Type B pancreatic cell (in vitro differentiated cells): ENCODE results near the gene ZNF837. TPM values are rescaled to one million over a fixed set of nuclear protein-coding genes. Genes with fewer than 3 reads are reported as not detected.
A peak's percentile ranks its signal among the peaks of the same experiment; 100 is the strongest.
"Not testable (repeated sequence)": the region's sequence is repeated elsewhere in the genome, so short reads cannot be mapped to it uniquely, and the experiment has no call there.

Experiments used
- DNase-seq: peaks from one replicate; pipeline ENCODE4 v3.0.0; 2021; ENCODE audit warnings: mixed read lengths; ENCODE audit not compliant: unreplicated experiment; ENCODE audit errors: extremely low spot score
- H3K27ac Mint-ChIP-seq: 2 replicates; pipeline ENCODE4 v1.8.0; 2021; ENCODE audit warnings: mild to moderate bottlenecking, mixed read lengths
- H3K27me3 Mint-ChIP-seq: 2 replicates; pipeline ENCODE4 v1.8.0; 2021; ENCODE audit warnings: mixed read lengths
- H3K36me3 Mint-ChIP-seq: 2 replicates; pipeline ENCODE4 v1.8.0; 2021; ENCODE audit warnings: mixed read lengths
- H3K4me1 Mint-ChIP-seq: one replicate; pipeline ENCODE4 v1.8.0; 2021; ENCODE audit warnings: mixed read lengths; ENCODE audit not compliant: unreplicated experiment
- H3K4me3 Mint-ChIP-seq: 2 replicates; pipeline ENCODE4 v1.8.0; 2021; ENCODE audit warnings: mild to moderate bottlenecking, mixed read lengths
- H3K9me3 Mint-ChIP-seq: 2 replicates; pipeline ENCODE4 v1.8.0; 2021; ENCODE audit warnings: mixed read lengths
- total RNA-seq: library from RNA; stranded (reverse); gene quantifications from 2 replicates; pipeline ENCODE4 v1.2.1, GENCODE V29; 2021; ENCODE audit warnings: low replicate concordance
- TF ChIP-seq, protein P1 (sequence below): fragments of 200-600 bp; sonication (generic); conservative IDR thresholded peaks from 2 replicates; pipeline ENCODE4 v1.5.0; 2021; ENCODE audit warnings: antibody characterized with exemption, mild to moderate bottlenecking

The ZNF837 gene
- total RNA-seq, 1 donor from 2014 or later = 2.8 TPM

GRCh38 chr19:58409010-58409790, 28.4 kb upstream of the ZNF837 start:
- peaks cover 8% of the 10 kb centered on the region for H3K36me3 Mint-ChIP-seq
- H3K27ac Mint-ChIP-seq = peak overlapping the region; percentile 80
- H3K4me3 Mint-ChIP-seq = peak overlapping the region; percentile 95
- no peak for DNase-seq
- peaks cover 17% of the 10 kb centered on the region for H3K4me1 Mint-ChIP-seq
- no peaks in the 10 kb centered on the region for H3K9me3 Mint-ChIP-seq
- TF ChIP-seq, protein P1, sequence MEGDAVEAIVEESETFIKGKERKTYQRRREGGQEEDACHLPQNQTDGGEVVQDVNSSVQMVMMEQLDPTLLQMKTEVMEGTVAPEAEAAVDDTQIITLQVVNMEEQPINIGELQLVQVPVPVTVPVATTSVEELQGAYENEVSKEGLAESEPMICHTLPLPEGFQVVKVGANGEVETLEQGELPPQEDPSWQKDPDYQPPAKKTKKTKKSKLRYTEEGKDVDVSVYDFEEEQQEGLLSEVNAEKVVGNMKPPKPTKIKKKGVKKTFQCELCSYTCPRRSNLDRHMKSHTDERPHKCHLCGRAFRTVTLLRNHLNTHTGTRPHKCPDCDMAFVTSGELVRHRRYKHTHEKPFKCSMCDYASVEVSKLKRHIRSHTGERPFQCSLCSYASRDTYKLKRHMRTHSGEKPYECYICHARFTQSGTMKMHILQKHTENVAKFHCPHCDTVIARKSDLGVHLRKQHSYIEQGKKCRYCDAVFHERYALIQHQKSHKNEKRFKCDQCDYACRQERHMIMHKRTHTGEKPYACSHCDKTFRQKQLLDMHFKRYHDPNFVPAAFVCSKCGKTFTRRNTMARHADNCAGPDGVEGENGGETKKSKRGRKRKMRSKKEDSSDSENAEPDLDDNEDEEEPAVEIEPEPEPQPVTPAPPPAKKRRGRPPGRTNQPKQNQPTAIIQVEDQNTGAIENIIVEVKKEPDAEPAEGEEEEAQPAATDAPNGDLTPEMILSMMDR = no peak
- no peaks in the 10 kb centered on the region for H3K27me3 Mint-ChIP-seq

- H3K4me3 Mint-ChIP-seq = peak within 1 kb of the TSS; percentile 95
- H3K9me3 Mint-ChIP-seq = no peaks in the 10 kb centered on the region
- peaks cover 8% of the 10 kb centered on the region for H3K36me3 Mint-ChIP-seq
- TF ChIP-seq, protein P1 = no peak
- H3K27ac Mint-ChIP-seq = peak within 1 kb of the TSS; percentile 94
- no peaks in the 10 kb centered on the region for H3K27me3 Mint-ChIP-seq
- DNase-seq = peak; percentile 97
- H3K4me1 Mint-ChIP-seq = peaks cover 21% of the 10 kb centered on the region
Measured at GRCh38 chr19:58408152-58409009, 27.6 kb upstream of the ZNF837 start, which contains the start of gene ZNF584. ZNF584 (plus strand) TSS chr19:58408649; CDS start chr19:58409148, 499 bp downstream.

DNA sequence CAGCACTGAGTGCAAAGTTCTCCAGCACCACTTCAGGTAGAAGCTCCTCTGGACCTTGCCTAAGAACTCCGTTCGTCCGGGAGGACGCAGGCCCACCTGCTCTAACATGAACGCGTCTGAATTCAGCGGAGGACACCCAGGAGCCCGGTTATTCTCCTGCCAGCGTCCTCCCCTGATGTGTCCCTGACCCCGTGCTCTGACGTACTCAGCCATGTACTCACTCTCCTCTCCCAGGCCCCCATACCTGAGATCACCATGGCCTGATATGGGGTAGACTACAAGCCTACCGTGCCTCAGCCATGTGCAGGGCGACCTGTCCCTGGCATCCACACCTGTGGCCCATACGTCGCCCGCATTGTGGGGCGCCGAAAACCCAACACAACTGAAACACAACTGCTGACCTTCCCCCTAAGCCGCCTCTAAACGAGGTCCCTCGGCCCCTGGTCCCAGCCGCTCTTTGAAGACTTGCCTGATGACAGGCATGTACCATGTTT, 26.9 kb upstream of the ZNF837 start:
- DNase-seq = no peak
- TF ChIP-seq, protein P1 = no peak
- peak overlapping the region; percentile 94 for H3K27ac Mint-ChIP-seq
- H3K27me3 Mint-ChIP-seq = no peaks in the 10 kb centered on the region
- H3K9me3 Mint-ChIP-seq = no peaks in the 10 kb centered on the region
- peaks cover 8% of the 10 kb centered on the region for H3K36me3 Mint-ChIP-seq
- H3K4me3 Mint-ChIP-seq = peak overlapping the region; percentile 95
- peaks cover 21% of the 10 kb centered on the region for H3K4me1 Mint-ChIP-seq

- Mint-ChIP-seq H3K36me3 (peaks cover 4% of the 10 kb centered on the region), H3K27me3 (no peaks in the 10 kb centered on the region), H3K9me3 (no peaks in the 10 kb centered on the region), H3K27ac (peak overlapping the region; percentile 94), H3K4me1 (peaks cover 21% of the 10 kb centered on the region), H3K4me3 (peak overlapping the region; percentile 95)
- TF ChIP-seq, protein P1 = peak; percentile 66
- no peak for DNase-seq
Measured at GRCh38 chr19:58406818-58407657, 26.2 kb upstream of the ZNF837 start.

GRCh38 chr19:58403920-58404478, 23.2 kb upstream of the ZNF837 start:
- H3K9me3 Mint-ChIP-seq, DNase-seq, H3K36me3 Mint-ChIP-seq, H3K27me3 Mint-ChIP-seq: not testable (repeated sequence)
- Mint-ChIP-seq H3K4me3 (peak overlapping the region; percentile 70), H3K4me1 (peaks cover 19% of the 10 kb centered on the region), H3K27ac (peak overlapping the region; percentile 75)
